Measurements from ENCODE around the gene CCL3.

DNA sequence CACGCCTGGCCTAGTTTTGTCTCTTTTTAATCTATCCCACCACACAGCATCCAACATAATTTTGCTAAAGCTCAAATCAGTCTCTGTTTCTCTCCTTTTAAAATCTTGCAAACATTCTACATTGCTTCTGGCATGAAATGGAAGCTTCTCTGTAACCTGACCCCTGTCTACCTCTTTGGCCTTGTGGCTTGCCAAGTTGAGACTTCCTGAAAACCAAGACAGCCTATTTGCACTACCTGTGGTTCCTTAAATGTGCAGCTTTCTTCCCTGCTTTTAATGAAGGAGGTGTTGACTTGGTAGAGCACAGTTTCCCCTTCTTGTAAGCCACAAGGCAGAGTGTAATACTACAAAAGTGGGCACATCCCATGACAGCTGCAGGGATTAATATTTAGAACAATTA, 6.0 kb upstream of the CCL3 start:
- TF ChIP-seq, protein P1, sequence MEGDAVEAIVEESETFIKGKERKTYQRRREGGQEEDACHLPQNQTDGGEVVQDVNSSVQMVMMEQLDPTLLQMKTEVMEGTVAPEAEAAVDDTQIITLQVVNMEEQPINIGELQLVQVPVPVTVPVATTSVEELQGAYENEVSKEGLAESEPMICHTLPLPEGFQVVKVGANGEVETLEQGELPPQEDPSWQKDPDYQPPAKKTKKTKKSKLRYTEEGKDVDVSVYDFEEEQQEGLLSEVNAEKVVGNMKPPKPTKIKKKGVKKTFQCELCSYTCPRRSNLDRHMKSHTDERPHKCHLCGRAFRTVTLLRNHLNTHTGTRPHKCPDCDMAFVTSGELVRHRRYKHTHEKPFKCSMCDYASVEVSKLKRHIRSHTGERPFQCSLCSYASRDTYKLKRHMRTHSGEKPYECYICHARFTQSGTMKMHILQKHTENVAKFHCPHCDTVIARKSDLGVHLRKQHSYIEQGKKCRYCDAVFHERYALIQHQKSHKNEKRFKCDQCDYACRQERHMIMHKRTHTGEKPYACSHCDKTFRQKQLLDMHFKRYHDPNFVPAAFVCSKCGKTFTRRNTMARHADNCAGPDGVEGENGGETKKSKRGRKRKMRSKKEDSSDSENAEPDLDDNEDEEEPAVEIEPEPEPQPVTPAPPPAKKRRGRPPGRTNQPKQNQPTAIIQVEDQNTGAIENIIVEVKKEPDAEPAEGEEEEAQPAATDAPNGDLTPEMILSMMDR (IDR thresholded peaks at IDR 0.05), result no peak
- no peak for TF ChIP-seq NFE2L1 (CRISPR knock-in tag; IDR thresholded peaks at IDR 0.05)
- TF ChIP-seq, protein P2, sequence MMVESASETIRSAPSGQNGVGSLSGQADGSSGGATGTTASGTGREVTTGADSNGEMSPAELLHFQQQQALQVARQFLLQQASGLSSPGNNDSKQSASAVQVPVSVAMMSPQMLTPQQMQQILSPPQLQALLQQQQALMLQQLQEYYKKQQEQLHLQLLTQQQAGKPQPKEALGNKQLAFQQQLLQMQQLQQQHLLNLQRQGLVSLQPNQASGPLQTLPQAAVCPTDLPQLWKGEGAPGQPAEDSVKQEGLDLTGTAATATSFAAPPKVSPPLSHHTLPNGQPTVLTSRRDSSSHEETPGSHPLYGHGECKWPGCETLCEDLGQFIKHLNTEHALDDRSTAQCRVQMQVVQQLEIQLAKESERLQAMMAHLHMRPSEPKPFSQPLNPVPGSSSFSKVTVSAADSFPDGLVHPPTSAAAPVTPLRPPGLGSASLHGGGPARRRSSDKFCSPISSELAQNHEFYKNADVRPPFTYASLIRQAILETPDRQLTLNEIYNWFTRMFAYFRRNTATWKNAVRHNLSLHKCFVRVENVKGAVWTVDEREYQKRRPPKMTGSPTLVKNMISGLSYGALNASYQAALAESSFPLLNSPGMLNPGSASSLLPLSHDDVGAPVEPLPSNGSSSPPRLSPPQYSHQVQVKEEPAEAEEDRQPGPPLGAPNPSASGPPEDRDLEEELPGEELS (CRISPR knock-in tag; IDR thresholded peaks at IDR 0.05), result no peak
